Frontal cortex (tissue), 4 donors: ENCODE measurements around the gene ST6GALNAC6. TPM values are rescaled to one million over a fixed set of nuclear protein-coding genes. Genes with fewer than 3 reads are reported as not detected.
A peak's percentile ranks its signal among the peaks of the same experiment; 100 is the strongest.
"Not testable (repeated sequence)": the region's sequence is repeated elsewhere in the genome, so short reads cannot be mapped to it uniquely, and the experiment has no call there.

Experiments
- DNase-seq, 2 donors: peaks; one replicate each; pipeline ENCODE4 v3.0.0; 2012; ENCODE audit warnings: low spot score in 2 of 2
- FAIRE-seq: peaks from 2 replicates; lab custom pipeline; 2012; peaks lifted over from hg19 to GRCh38; lab: Jason Lieb, UNC
- total RNA-seq: library from RNA; depleted of rRNA; stranded (reverse); fragments of >200 nt; gene quantifications from one replicate; pipeline ENCODE4 v1.2.3, GENCODE V29; 2014
- donor health status: control.
- donor health status: control.
- donor health status: control.

The ST6GALNAC6 gene
- total RNA-seq, 1 donor from 2014 or later, result 28.5 TPM

- DNase-seq (no peak), FAIRE-seq (no peak)
Observed at GRCh38 chr9:127876764-127877562, 22.4 kb downstream of the ST6GALNAC6 start.

- DNase-seq (no peak), FAIRE-seq (no peak)
Observed at GRCh38 chr9:127876026-127876763, 23.2 kb downstream of the ST6GALNAC6 start.

- DNase-seq (no peak), FAIRE-seq (no peak)
Observed at GRCh38 chr9:127875306-127875966, 24.0 kb downstream of the ST6GALNAC6 start.

- FAIRE-seq (no peak), DNase-seq (no peak)
Observed at GRCh38 chr9:127874301-127875221, 24.8 kb downstream of the ST6GALNAC6 start.

GRCh38 chr9:127873886-127874285, 25.5 kb downstream of the ST6GALNAC6 start:
- DNase-seq (peak; percentile 78 to 84), FAIRE-seq (no peak)

DNA sequence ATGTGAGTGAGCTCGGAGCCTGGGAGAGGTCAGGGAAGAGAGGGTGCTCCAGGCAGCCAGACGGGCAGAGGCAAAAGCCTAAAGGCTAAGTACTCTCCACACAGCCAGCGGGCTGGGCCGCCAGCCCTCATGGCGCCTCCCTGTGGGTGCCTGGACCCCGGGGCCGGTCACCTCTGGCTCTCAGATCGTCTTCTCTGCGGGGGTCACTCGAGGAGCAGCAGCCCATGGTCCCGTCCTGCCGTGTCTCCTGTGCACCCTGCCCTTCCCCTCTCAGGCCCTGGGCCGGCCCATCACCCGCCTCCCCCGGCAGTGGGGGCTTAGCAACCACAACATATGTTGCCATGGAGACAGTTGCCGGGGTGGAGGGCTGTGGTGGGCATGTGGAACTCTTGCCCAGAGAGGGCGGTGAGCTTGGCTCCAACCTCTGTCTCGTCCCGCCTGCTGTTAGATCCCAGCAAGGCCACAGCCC, 26.1 kb downstream of the ST6GALNAC6 start:
- FAIRE-seq, result no peak

DNA sequence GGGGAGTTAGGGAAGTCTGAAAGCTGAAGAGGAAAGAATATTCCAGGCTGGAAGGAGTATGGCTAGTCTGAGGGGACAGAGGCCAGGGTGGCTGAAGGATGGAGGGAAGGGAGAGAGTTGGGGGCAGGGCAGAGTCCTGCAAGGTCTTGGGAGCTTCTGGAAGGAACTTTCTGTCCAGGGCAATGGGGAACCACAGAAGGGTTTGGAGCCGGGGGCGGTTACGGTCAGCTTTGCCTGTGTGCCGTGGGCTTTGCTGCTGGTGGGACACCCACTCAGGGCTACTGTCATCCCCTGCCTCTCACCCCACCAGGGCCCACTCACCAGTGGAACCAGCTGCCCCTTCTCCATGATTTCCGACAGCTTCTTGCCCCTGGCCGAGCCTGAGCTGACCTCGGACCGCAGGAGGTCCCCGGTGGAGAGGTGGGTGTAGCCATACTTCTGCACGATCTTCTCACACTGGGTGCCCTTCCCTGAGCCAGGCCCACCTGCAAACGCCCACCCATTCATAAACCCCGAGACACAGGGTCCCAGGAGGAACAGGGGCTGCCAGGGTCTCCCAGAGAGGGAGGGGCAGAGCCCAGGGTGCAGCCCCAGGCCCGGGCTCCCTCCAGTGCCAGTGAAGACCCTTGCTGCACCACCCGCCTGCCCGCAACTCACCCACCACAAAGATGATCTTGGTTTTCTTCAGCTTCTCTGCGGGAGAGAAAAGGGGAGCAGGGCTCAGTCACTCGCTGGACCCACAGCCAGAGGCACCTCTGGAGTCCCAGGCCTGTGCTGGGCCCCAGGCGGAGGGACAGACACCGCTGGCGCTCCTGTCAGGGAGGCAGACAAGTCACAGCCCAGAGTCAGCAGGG, 26.8 kb downstream of the ST6GALNAC6 start:
- DNase-seq, result no peak
- no peak for FAIRE-seq

More for the DNA sequence above, 26.1 kb downstream of the ST6GALNAC6 start:
- DNase-seq, result no peak

- DNase-seq (no peak), FAIRE-seq (no peak)
Observed at GRCh38 chr9:127871531-127871930, 27.9 kb downstream of the ST6GALNAC6 start.

DNA sequence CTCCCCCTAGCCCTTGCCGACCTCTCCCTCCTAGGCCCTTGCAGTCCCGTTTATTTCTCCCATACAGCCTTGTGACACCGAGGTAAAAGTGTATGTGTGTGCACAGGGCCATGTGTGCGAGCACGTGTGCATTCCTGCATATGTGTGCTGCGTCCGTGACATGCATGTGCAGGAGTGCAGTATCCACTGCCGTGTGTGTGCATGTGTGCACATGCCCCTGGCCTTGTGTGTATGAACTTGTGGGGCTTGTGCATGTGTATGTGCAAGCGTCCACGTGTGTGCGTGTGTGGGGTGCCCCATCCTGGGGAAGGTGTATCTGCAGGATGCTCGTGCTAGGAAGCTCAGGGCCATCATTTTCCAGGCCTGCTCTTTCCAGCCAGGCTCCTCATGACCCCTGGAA, 28.5 kb downstream of the ST6GALNAC6 start:
- no peak for FAIRE-seq
- DNase-seq, result no peak

DNA sequence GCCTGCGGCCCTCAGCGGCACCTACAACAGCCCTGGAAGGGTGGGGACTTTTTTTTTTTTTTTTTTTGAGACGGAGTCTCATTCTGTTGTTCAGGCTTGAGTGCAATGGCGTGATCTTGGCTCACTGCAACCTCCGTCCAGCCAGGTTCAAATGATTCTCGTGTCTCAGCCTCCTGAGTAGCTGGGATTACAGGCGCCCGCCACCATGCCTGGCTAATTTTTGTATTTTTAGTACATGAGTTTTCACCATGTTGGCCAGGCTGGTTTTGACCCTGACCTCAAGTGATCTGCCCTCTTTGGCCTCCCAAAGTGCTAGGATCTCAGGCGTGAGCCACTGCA, 29.3 kb downstream of the ST6GALNAC6 start:
- FAIRE-seq, DNase-seq: not testable (repeated sequence)

- FAIRE-seq (no peak), DNase-seq (peak; percentile 78 to 93)
Observed at GRCh38 chr9:127869310-127870152, 29.9 kb downstream of the ST6GALNAC6 start.

DNA sequence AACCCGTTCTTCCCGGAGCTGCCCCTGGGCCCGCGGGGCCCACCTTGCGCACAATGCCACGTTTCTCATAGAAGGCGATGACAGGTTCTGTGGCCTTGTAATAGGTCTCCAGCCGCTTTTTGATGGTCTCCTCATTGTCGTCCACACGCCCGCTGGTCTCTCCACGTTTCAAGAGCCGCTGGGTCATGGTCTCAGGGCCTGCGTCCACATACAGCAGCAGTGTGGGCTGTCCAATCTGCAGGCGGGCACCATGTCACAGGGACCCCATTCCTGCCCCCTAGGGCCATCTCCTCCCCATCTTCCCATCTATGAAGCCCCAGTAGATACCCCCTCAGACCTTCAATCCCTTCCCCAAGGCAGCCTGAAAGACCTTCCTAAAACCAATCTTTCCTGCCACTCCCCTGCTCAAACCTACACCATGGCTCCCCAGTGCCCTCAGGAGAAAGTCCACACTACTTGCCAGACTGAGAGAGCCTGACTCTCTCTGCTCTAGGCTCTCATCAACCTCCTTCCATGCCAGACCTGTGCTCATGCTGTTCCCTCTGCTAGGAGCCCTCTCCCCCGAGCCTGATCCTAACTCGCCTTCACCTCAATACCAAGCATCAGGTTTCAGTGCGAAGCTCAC, 31.0 kb downstream of the ST6GALNAC6 start:
- no peak for DNase-seq
- no peak for FAIRE-seq

GRCh38 chr9:127867356-127868277, 31.8 kb downstream of the ST6GALNAC6 start:
- FAIRE-seq (no peak), DNase-seq (no peak)

DNA sequence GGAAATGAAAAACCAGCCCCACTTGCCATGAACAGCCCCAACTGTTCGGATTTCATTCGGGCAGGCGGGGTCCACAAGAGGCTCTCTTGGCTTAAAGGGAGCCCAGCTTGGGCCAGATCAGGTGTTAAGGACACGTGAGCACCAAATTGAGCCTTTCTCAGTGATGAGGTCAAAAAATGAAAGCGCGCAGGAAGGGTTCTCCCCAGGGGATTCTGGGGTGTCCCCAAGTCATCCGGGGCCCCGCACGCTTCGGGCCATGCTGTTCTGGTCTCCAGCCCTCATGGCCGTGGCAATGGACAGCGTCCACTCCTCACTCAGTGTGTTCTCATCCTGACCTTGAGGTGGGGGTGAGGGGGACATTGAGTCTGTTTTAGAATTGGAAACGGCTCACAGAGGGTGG, 32.9 kb downstream of the ST6GALNAC6 start:
- DNase-seq (no peak), FAIRE-seq (no peak)

DNA sequence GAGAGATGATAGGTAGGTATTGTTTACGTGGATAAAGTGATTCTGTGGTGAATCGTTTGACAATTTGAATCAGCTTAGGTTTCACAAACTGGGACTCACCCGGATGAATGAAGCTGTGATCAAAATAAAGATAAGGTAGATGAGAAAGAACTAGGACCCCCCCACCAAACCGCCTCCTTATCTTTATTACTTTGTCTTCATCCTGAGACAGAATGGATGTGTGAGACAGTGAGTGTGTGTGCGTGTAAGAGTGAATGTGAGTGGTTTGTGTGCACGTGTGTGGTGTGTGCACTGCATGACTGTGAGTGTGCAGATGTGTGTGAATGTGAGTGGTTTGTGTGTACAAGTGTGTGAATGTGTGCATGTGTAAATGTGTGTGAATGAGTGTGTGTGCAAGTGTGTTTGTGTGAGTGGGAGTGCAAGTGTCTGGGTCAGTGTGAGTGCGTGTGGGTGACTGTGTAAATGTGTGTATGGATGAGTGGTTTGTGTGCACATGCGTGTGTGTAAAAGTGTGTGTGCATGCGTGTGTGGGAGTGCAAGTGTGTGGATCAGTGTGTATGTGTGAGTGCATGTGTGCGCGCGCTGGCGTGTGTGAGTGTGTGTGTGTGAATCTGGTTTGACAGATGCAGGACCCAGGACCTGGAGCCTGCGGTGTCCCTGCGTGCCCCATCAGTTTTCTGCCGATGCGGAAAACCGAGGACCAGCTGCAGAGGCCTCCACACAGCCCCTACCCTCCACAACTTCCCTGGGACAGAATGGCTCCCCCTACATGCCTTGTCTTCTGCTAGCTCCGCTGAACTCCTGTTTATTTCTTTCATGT, 33.5 kb downstream of the ST6GALNAC6 start:
- FAIRE-seq (no peak), DNase-seq (no peak)
